Mesendoderm (in vitro differentiated cells): ENCODE measurements around the gene TMEM191C.
"Not testable (repeated sequence)": the region's sequence is repeated elsewhere in the genome, so short reads cannot be mapped to it uniquely, and the experiment has no call there.

Experiments used
- DNase-seq: peaks from one replicate; pipeline ENCODE4 v3.0.0; 2013
- H2AK5ac ChIP-seq: 2 replicates; pipeline ENCODE4 v1.6.1; 2013; ENCODE audit warnings: low read length, inconsistent platforms
- H2BK120ac ChIP-seq: 2 replicates; pipeline ENCODE4 v1.6.1; 2013; ENCODE audit warnings: low read depth, mild to moderate bottlenecking, low read length, moderate library complexity, mixed read lengths
- H2BK15ac ChIP-seq: replicated peaks from 2 replicates; pipeline ENCODE4 v1.6.1; 2013; ENCODE audit warnings: low read depth, mild to moderate bottlenecking, moderate library complexity
- H2BK5ac ChIP-seq: 2 replicates; pipeline ENCODE4 v1.6.1; 2013; ENCODE audit warnings: low read length, inconsistent platforms
- H3K18ac ChIP-seq: 2 replicates; pipeline ENCODE4 v1.6.1; 2013; ENCODE audit warnings: mild to moderate bottlenecking, low read length, mixed read lengths
- H3K23ac ChIP-seq: one replicate; pipeline ENCODE4 v1.6.1; 2013; ENCODE audit warnings: low read length
- H3K27ac ChIP-seq: 2 replicates; pipeline ENCODE4 v1.5.1; 2013; ENCODE audit warnings: low read depth, mild to moderate bottlenecking, inconsistent platforms, low read length, moderate library complexity
- H3K27me3 ChIP-seq: 2 replicates; pipeline ENCODE4 v1.6.1; 2013; ENCODE audit warnings: low read length, control low read depth, mild to moderate bottlenecking, inconsistent platforms; ENCODE audit not compliant: insufficient read depth, poor library complexity
- H3K36me3 ChIP-seq: 2 replicates; pipeline ENCODE4 v1.6.1; 2013; ENCODE audit warnings: low read length, inconsistent platforms; ENCODE audit not compliant: control insufficient read depth, insufficient read depth
- H3K4ac ChIP-seq: one replicate; pipeline ENCODE4 v1.6.1; 2013; ENCODE audit warnings: low read depth, mild to moderate bottlenecking, low read length, moderate library complexity
- H3K4me1 ChIP-seq: 2 replicates; pipeline ENCODE4 v1.6.1; 2013; ENCODE audit warnings: low read depth, low read length, inconsistent platforms; ENCODE audit not compliant: control insufficient read depth
- H3K4me2 ChIP-seq: 2 replicates; pipeline ENCODE4 v1.6.1; 2013; ENCODE audit warnings: low read length
- H3K4me3 ChIP-seq: 2 replicates; pipeline ENCODE4 v1.5.1; 2013; ENCODE audit warnings: mild to moderate bottlenecking, low read length
- H3K56ac ChIP-seq: one replicate; pipeline ENCODE4 v1.6.1; 2013; ENCODE audit warnings: low read length
- H3K79me1 ChIP-seq: 2 replicates; pipeline ENCODE4 v1.6.1; 2013; ENCODE audit warnings: low read length, inconsistent platforms
- H3K79me2 ChIP-seq: 2 replicates; pipeline ENCODE4 v1.6.1; 2013; ENCODE audit warnings: mild to moderate bottlenecking, low read length; ENCODE audit not compliant: control insufficient read depth, insufficient read depth
- H3K9ac ChIP-seq: 2 replicates; pipeline ENCODE4 v1.6.1; 2013; ENCODE audit warnings: low read length, inconsistent platforms
- H4K5ac ChIP-seq: one replicate; pipeline ENCODE4 v1.6.1; 2013; ENCODE audit warnings: low read length
- H4K8ac ChIP-seq: one replicate; pipeline ENCODE4 v1.6.1; 2013; ENCODE audit warnings: low read depth, mild to moderate bottlenecking, control low read depth, low read length, moderate library complexity
- WGBS: extraction: QIAGEN DNeasy Blood & Tissue Kit; methylation state at CpG from one replicate; pipeline ENCODE4 v1.1.7; 2013; ENCODE audit warnings: low lambda C conversion rate, missing lambda C conversion rate; ENCODE audit not compliant: insufficient coverage; ENCODE audit errors: extremely low coverage; 5-methylcytosine and 5-hydroxymethylcytosine counted together

The TMEM191C gene

GRCh38 chr22:21434378-21435233 is 32.6 kb upstream of the TMEM191C start:
- H3K27me3 ChIP-seq, H2AK5ac ChIP-seq, H3K4me3 ChIP-seq, H3K79me2 ChIP-seq, H3K36me3 ChIP-seq, H3K9ac ChIP-seq, H2BK120ac ChIP-seq, H3K4me2 ChIP-seq, H3K18ac ChIP-seq, H3K4ac ChIP-seq, H3K79me1 ChIP-seq, H2BK15ac ChIP-seq, H4K8ac ChIP-seq, H3K27ac ChIP-seq, H3K56ac ChIP-seq, H4K5ac ChIP-seq, H2BK5ac ChIP-seq, DNase-seq, H3K23ac ChIP-seq, H3K4me1 ChIP-seq: not testable (repeated sequence)
- no CpG with 5 or more reads among the region's 15 CpGs for WGBS

- H4K8ac ChIP-seq, H3K27ac ChIP-seq, H3K36me3 ChIP-seq, H3K4me2 ChIP-seq, H3K18ac ChIP-seq, H2AK5ac ChIP-seq, H3K23ac ChIP-seq, H3K56ac ChIP-seq, H2BK5ac ChIP-seq, H2BK120ac ChIP-seq, H3K79me2 ChIP-seq, H3K4me1 ChIP-seq, H2BK15ac ChIP-seq, H3K4me3 ChIP-seq, DNase-seq, H4K5ac ChIP-seq, H3K4ac ChIP-seq, H3K9ac ChIP-seq, H3K79me1 ChIP-seq, H3K27me3 ChIP-seq: not testable (repeated sequence)
- WGBS = no CpG with 5 or more reads among the region's 12 CpGs
Observed at GRCh38 chr22:21435998-21436810, 31.0 kb upstream of the TMEM191C start.

GRCh38 chr22:21438013-21438412 is 29.2 kb upstream of the TMEM191C start:
- H3K18ac ChIP-seq, H3K79me1 ChIP-seq, H3K79me2 ChIP-seq, H3K9ac ChIP-seq, H2BK5ac ChIP-seq, H2BK15ac ChIP-seq, H4K5ac ChIP-seq, H3K4me2 ChIP-seq, H3K4ac ChIP-seq, H3K4me1 ChIP-seq, H4K8ac ChIP-seq, H3K23ac ChIP-seq, H3K36me3 ChIP-seq, H2AK5ac ChIP-seq, H3K27ac ChIP-seq, DNase-seq, H3K56ac ChIP-seq, H3K27me3 ChIP-seq, H2BK120ac ChIP-seq, H3K4me3 ChIP-seq: not testable (repeated sequence)
- WGBS = no CpG with 5 or more reads among the region's 6 CpGs

- not testable (repeated sequence) for H3K27me3 ChIP-seq, H3K4me1 ChIP-seq, H4K5ac ChIP-seq, H3K9ac ChIP-seq, DNase-seq, H3K27ac ChIP-seq, H3K23ac ChIP-seq, H2BK15ac ChIP-seq, H3K79me2 ChIP-seq, H2BK5ac ChIP-seq, H3K36me3 ChIP-seq, H3K4me3 ChIP-seq, H3K4me2 ChIP-seq, H3K4ac ChIP-seq, H2AK5ac ChIP-seq, H3K18ac ChIP-seq, H2BK120ac ChIP-seq, H4K8ac ChIP-seq, H3K56ac ChIP-seq
- peaks cover 11% of the 10 kb centered on the region for H3K79me1 ChIP-seq
- no CpG with 5 or more reads among the region's 10 CpGs for WGBS
Observed at GRCh38 chr22:21440018-21440636, 27.1 kb upstream of the TMEM191C start.

GRCh38 chr22:21440676-21441075 is 26.5 kb upstream of the TMEM191C start:
- not testable (repeated sequence) for H3K4ac ChIP-seq, H4K5ac ChIP-seq, H4K8ac ChIP-seq, H3K18ac ChIP-seq, H3K9ac ChIP-seq, DNase-seq, H3K36me3 ChIP-seq, H3K27me3 ChIP-seq, H3K79me2 ChIP-seq, H3K23ac ChIP-seq, H3K4me2 ChIP-seq, H3K4me3 ChIP-seq, H2BK120ac ChIP-seq, H3K27ac ChIP-seq, H3K56ac ChIP-seq, H2BK15ac ChIP-seq, H3K4me1 ChIP-seq, H2BK5ac ChIP-seq, H2AK5ac ChIP-seq
- no CpG with 5 or more reads among the region's 16 CpGs for WGBS
- H3K79me1 ChIP-seq = peaks cover 11% of the 10 kb centered on the region
